KMS-11 (cell line): ENCODE results near the gene NAV2.

Experiments
- H2AFZ ChIP-seq: fragments of 200-600 bp; sonication (generic); 2 replicates; pipeline ENCODE4 v1.6.1; 2016; ENCODE audit warnings: antibody characterized with exemption, mixed run types, low read depth
- H3K27ac ChIP-seq: fragments of 200-600 bp; sonication (generic); 2 replicates; pipeline ENCODE4 v1.6.1; 2016; ENCODE audit warnings: mild to moderate bottlenecking, mixed run types
- H3K27me3 ChIP-seq: fragments of 200-600 bp; sonication (generic); 2 replicates; pipeline ENCODE4 v1.6.1; 2017; ENCODE audit warnings: mild to moderate bottlenecking, low read depth, mixed run types, moderate library complexity; ENCODE audit not compliant: insufficient read depth
- H3K36me3 ChIP-seq: fragments of 200-600 bp; sonication (generic); 2 replicates; pipeline ENCODE4 v1.6.1; 2017; ENCODE audit warnings: mild to moderate bottlenecking, mixed run types; ENCODE audit not compliant: insufficient read depth
- H3K4me1 ChIP-seq: fragments of 200-600 bp; sonication (generic); 2 replicates; pipeline ENCODE4 v1.6.1; 2016; ENCODE audit warnings: mild to moderate bottlenecking, low read depth, mixed run types; ENCODE audit not compliant: poor library complexity, severe bottlenecking
- H3K4me2 ChIP-seq: fragments of 200-600 bp; sonication (generic); 2 replicates; pipeline ENCODE4 v1.7.0; 2016; ENCODE audit warnings: mild to moderate bottlenecking, mixed run types
- H3K4me3 ChIP-seq: fragments of 200-600 bp; sonication (generic); IDR thresholded peaks from 2 replicates; pipeline ENCODE4 v1.6.1; 2017; ENCODE audit warnings: low read depth, low read length, mixed read lengths; ENCODE audit not compliant: insufficient read depth
- H3K79me2 ChIP-seq: fragments of 200-600 bp; sonication (generic); 2 replicates; pipeline ENCODE4 v1.6.1; 2016; ENCODE audit warnings: low read depth, mixed run types; ENCODE audit not compliant: insufficient read depth
- H3K9ac ChIP-seq: fragments of 200-600 bp; sonication (generic); 2 replicates; pipeline ENCODE4 v1.6.1; 2016; ENCODE audit warnings: mild to moderate bottlenecking, mixed run types
- H4K20me1 ChIP-seq: fragments of 200-600 bp; sonication (generic); 2 replicates; pipeline ENCODE4 v1.6.1; 2016; ENCODE audit warnings: mild to moderate bottlenecking, mixed run types; ENCODE audit not compliant: insufficient read depth
- TF ChIP-seq, protein P1 (sequence below): fragments of 200-600 bp; sonication (generic); conservative IDR thresholded peaks from 2 replicates; pipeline ENCODE4 v1.6.1; 2017; ENCODE audit warnings: low read depth, mild to moderate bottlenecking, antibody characterized with exemption, low read length, moderate library complexity, mixed read lengths

NAV2 gene

GRCh38 chr11:19846654-19847305, 134.1 kb downstream of the NAV2 start:
- no peaks in the 10 kb centered on the region for H3K79me2 ChIP-seq
- H3K36me3 ChIP-seq = no peaks in the 10 kb centered on the region
- H2AFZ ChIP-seq = no peak overlapping the region
- H4K20me1 ChIP-seq = no peaks in the 10 kb centered on the region
- TF ChIP-seq, protein P1, sequence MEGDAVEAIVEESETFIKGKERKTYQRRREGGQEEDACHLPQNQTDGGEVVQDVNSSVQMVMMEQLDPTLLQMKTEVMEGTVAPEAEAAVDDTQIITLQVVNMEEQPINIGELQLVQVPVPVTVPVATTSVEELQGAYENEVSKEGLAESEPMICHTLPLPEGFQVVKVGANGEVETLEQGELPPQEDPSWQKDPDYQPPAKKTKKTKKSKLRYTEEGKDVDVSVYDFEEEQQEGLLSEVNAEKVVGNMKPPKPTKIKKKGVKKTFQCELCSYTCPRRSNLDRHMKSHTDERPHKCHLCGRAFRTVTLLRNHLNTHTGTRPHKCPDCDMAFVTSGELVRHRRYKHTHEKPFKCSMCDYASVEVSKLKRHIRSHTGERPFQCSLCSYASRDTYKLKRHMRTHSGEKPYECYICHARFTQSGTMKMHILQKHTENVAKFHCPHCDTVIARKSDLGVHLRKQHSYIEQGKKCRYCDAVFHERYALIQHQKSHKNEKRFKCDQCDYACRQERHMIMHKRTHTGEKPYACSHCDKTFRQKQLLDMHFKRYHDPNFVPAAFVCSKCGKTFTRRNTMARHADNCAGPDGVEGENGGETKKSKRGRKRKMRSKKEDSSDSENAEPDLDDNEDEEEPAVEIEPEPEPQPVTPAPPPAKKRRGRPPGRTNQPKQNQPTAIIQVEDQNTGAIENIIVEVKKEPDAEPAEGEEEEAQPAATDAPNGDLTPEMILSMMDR = no peak
- H3K9ac ChIP-seq = no peak overlapping the region
- H3K27ac ChIP-seq = no peak overlapping the region
- no peaks in the 10 kb centered on the region for H3K4me1 ChIP-seq
- no peak overlapping the region for H3K4me2 ChIP-seq
- H3K4me3 ChIP-seq = no peak overlapping the region
- H3K27me3 ChIP-seq = no peaks in the 10 kb centered on the region

DNA sequence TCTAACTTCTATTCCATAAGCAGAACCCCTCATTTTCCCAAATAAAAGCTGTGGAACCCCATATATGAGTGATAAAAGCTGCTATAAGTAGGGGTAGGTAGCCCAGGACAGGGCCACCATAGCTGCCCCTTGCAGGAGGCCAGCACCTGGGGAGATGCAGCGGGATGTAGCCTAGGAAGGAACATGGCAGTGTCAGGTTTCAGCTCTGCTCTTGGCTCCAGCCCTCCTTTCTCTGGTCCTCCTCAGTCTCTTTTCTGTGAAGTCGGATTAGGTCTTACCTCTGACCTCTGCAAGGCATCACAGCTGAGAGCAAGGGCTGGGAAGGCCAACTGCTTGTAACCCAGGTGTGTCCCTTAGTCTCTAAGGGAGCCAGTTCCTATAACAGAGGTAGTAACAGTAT, 135.6 kb downstream of the NAV2 start:
- Histone ChIP-seq H4K20me1 (no peaks in the 10 kb centered on the region), H3K79me2 (no peaks in the 10 kb centered on the region), H3K4me1 (no peaks in the 10 kb centered on the region), H3K9ac (no peak overlapping the region), H3K4me2 (no peak overlapping the region), H3K4me3 (no peak overlapping the region), H3K27me3 (no peaks in the 10 kb centered on the region), H3K36me3 (no peaks in the 10 kb centered on the region), H2AFZ (no peak overlapping the region), H3K27ac (no peak overlapping the region)
- TF ChIP-seq, protein P1 = no peak

GRCh38 chr11:19849107-19849789, 136.6 kb downstream of the NAV2 start:
- Histone ChIP-seq H3K9ac (no peak overlapping the region), H3K27me3 (no peaks in the 10 kb centered on the region), H3K4me3 (no peak overlapping the region), H3K27ac (no peak overlapping the region), H3K36me3 (no peaks in the 10 kb centered on the region), H4K20me1 (no peaks in the 10 kb centered on the region), H2AFZ (no peak overlapping the region), H3K4me2 (no peak overlapping the region), H3K4me1 (no peaks in the 10 kb centered on the region), H3K79me2 (no peaks in the 10 kb centered on the region)
- TF ChIP-seq, protein P1 = no peak

GRCh38 chr11:19849947-19850593, 137.4 kb downstream of the NAV2 start:
- Histone ChIP-seq H3K4me3 (no peak overlapping the region), H3K4me2 (no peak overlapping the region), H3K36me3 (no peaks in the 10 kb centered on the region), H4K20me1 (no peaks in the 10 kb centered on the region), H2AFZ (no peak overlapping the region), H3K4me1 (no peaks in the 10 kb centered on the region), H3K27me3 (no peaks in the 10 kb centered on the region), H3K27ac (no peak overlapping the region), H3K9ac (no peak overlapping the region), H3K79me2 (no peaks in the 10 kb centered on the region)
- TF ChIP-seq, protein P1 = no peak
